RPMI8226 (cell line): Measurements from ENCODE around the gene PDCL2.

Source experiments
- DNase-seq: peaks from one replicate; pipeline ENCODE4 v3.0.0-alpha.2; 2015

Gene PDCL2

GRCh38 chr4:55534306-55534705 lies 57.7 kb downstream of the PDCL2 start:
- DNase-seq = no peak

GRCh38 chr4:55530691-55531090 lies 61.4 kb downstream of the PDCL2 start:
- DNase-seq = no peak

GRCh38 chr4:55530167-55530566 lies 61.9 kb downstream of the PDCL2 start:
- no peak for DNase-seq

GRCh38 chr4:55528491-55528890 lies 63.6 kb downstream of the PDCL2 start:
- no peak for DNase-seq

- no peak for DNase-seq
These were observed 67.0 kb downstream of the PDCL2 start for GRCh38 chr4:55524844-55525571.

GRCh38 chr4:55518442-55518841 lies 73.6 kb downstream of the PDCL2 start:
- no peak for DNase-seq

GRCh38 chr4:55517526-55518229 lies 74.4 kb downstream of the PDCL2 start:
- DNase-seq = no peak

- DNase-seq = no peak
These were observed 79.0 kb downstream of the PDCL2 start for GRCh38 chr4:55512922-55513571.

- no peak for DNase-seq
These were observed 80.0 kb downstream of the PDCL2 start for GRCh38 chr4:55512077-55512476.

- DNase-seq = no peak
These were observed 81.4 kb downstream of the PDCL2 start for GRCh38 chr4:55510685-55511084.

GRCh38 chr4:55509266-55509665 lies 82.8 kb downstream of the PDCL2 start:
- DNase-seq = no peak

GRCh38 chr4:55507612-55508011 lies 84.4 kb downstream of the PDCL2 start:
- no peak for DNase-seq
